PC-3 (cell line): ENCODE results near the gene PTPN5.
A peak's percentile ranks its signal among the peaks of the same experiment; 100 is the strongest.

ENCODE experiments used
- CTCF ChIP-seq: fragments of 300-600 bp; sonication (generic); conservative IDR thresholded peaks from 2 replicates; pipeline ENCODE4 v1.5.1; 2017; ENCODE audit warnings: antibody characterized with exemption, low read depth, mild to moderate bottlenecking, low read length
- EZH2 ChIP-seq: fragments of 300-600 bp; sonication (generic); IDR thresholded peaks from one replicate; pipeline ENCODE4 v1.6.1; 2017; ENCODE audit warnings: antibody characterized with exemption, mild to moderate bottlenecking, low read length; ENCODE audit not compliant: unreplicated experiment

- TF ChIP-seq CTCF (0 out of 2 replicates have a peak, but pooled peaks have one; percentile 14), EZH2 (no peak)
Measured at GRCh38 chr11:18741783-18742182, 49.8 kb downstream of the PTPN5 start.
